GM19023 (cell line): ENCODE measurements around the gene FOXK1.
A peak's percentile ranks its signal among the peaks of the same experiment; 100 is the strongest.

Experiments
- ATAC-seq: cut with Tn5 transposase; IDR thresholded peaks from one replicate; pipeline ENCODE4 v1.9.1; 2021; ENCODE audit warnings: mild to moderate bottlenecking, moderate library complexity; ENCODE audit not compliant: unreplicated experiment

The FOXK1 gene

GRCh38 chr7:4742852-4743251, 60.8 kb downstream of the FOXK1 start:
- ATAC-seq: no peak

- ATAC-seq: peak; percentile 77
Observed at GRCh38 chr7:4744391-4745264, 62.5 kb downstream of the FOXK1 start.

GRCh38 chr7:4745265-4745919, 63.3 kb downstream of the FOXK1 start:
- peak; percentile 19 for ATAC-seq

- no peak for ATAC-seq
Observed at GRCh38 chr7:4745971-4746919, 64.2 kb downstream of the FOXK1 start.

GRCh38 chr7:4747013-4747412, 64.9 kb downstream of the FOXK1 start:
- ATAC-seq: no peak

- no peak for ATAC-seq
Observed at GRCh38 chr7:4747746-4748145, 65.7 kb downstream of the FOXK1 start.

GRCh38 chr7:4748231-4748681, 66.2 kb downstream of the FOXK1 start:
- ATAC-seq: no peak

- no peak for ATAC-seq
Observed at GRCh38 chr7:4749363-4749762, 67.3 kb downstream of the FOXK1 start.

- no peak for ATAC-seq
Observed at GRCh38 chr7:4749798-4750197, 67.7 kb downstream of the FOXK1 start.

GRCh38 chr7:4751398-4751947, 69.4 kb downstream of the FOXK1 start:
- no peak for ATAC-seq

GRCh38 chr7:4753598-4754432, 71.7 kb downstream of the FOXK1 start:
- peak; percentile 75 for ATAC-seq

- no peak for ATAC-seq
Observed at GRCh38 chr7:4754433-4755010, 72.4 kb downstream of the FOXK1 start.

- no peak for ATAC-seq
Observed at GRCh38 chr7:4755045-4755444, 73.0 kb downstream of the FOXK1 start.

GRCh38 chr7:4758111-4758510, 76.0 kb downstream of the FOXK1 start:
- no peak for ATAC-seq

- no peak for ATAC-seq
Observed at GRCh38 chr7:4758791-4759190, 76.7 kb downstream of the FOXK1 start.

GRCh38 chr7:4759211-4759610, 77.1 kb downstream of the FOXK1 start:
- ATAC-seq: no peak

GRCh38 chr7:4760952-4761351, 78.9 kb downstream of the FOXK1 start:
- no peak for ATAC-seq

GRCh38 chr7:4762121-4763055, 80.3 kb downstream of the FOXK1 start:
- ATAC-seq: no peak
